Muscle layer of colon (tissue), 2 donors: ENCODE results near the gene CISD3.

Experiments
- H3K27ac ChIP-seq: one replicate; pipeline ENCODE4 v1.7.0; 2013; ENCODE audit warnings: low read depth, mild to moderate bottlenecking, low read length, moderate library complexity
- H3K27me3 ChIP-seq, 2 donors: one replicate each; pipeline ENCODE4 v1.7.0; 2013; ENCODE audit warnings: low read length in 2 of 2, mild to moderate bottlenecking in 2 of 2; ENCODE audit not compliant: insufficient read depth in 2 of 2, control insufficient read depth in 1 of 2
- H3K36me3 ChIP-seq: one replicate; pipeline ENCODE4 v1.7.0; 2013; ENCODE audit warnings: mild to moderate bottlenecking, low read length; ENCODE audit not compliant: insufficient read depth
- H3K4me1 ChIP-seq: one replicate; pipeline ENCODE4 v1.7.0; 2013; ENCODE audit warnings: mild to moderate bottlenecking, low read length; ENCODE audit not compliant: insufficient read depth
- H3K4me3 ChIP-seq, 2 donors: one replicate each; pipeline ENCODE4 v1.7.0; 2013; ENCODE audit warnings: low read length in 2 of 2, low read depth in 1 of 2, mild to moderate bottlenecking in 1 of 2, moderate library complexity in 1 of 2
- H3K9ac ChIP-seq: one replicate; pipeline ENCODE4 v1.7.0; 2013; ENCODE audit warnings: low read length
- H3K9me3 ChIP-seq: one replicate; pipeline ENCODE4 v1.7.0; 2013; ENCODE audit warnings: mild to moderate bottlenecking, low read length
- donor health status: abdominal sarcoma.
- donor health status: Adenocarcinoma of cecum.

CISD3 gene

DNA sequence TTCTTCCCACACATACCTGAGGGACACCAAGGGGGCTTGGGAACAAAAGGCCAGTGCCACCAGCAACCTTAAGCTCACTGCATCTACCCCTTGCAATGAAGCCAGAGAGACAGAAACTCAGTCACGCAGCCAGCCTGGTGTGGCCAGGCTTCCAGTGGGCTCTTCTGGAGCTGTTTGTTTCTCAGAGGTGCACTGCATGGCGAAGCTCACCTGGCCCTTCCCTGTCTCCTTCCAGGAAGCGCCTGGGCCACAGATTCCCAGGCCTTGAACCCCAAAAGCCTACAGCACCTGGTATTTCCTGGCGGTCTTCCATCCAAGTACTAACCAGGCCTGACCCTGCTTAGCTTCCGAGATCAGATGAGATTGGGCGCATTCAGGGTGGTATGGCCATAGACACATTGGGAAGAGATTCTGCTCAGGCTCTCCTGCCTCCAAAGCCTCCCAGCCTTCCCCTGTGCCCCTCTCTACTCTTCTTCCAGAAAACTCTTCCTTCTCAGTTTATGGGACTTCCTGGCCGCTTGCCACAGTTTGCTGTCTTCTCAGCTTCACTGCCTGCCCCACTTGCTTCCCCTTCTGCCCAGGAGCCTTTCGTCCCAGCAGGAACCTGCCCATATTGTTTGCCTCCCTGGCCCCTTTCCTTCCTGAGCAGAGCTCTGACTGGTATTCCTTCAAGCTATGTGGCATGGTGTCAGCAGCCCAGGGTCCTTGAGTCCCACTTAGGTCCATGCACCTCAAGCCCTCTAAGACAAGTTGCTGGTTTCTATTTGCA is 1.6 kb downstream of the CISD3 start:
- Histone ChIP-seq H3K4me1 (peaks cover 43% of the 10 kb centered on the region), H3K36me3 (peaks cover 26% of the 10 kb centered on the region), H3K9ac (peak overlapping the region; percentile 77), H3K27ac (peak overlapping the region; percentile 84), H3K9me3 (no peaks in the 10 kb centered on the region), H3K4me3 (peak overlapping the region in 1 of 2 donors; percentile 80), H3K27me3 (no peaks in the 10 kb centered on the region)

DNA sequence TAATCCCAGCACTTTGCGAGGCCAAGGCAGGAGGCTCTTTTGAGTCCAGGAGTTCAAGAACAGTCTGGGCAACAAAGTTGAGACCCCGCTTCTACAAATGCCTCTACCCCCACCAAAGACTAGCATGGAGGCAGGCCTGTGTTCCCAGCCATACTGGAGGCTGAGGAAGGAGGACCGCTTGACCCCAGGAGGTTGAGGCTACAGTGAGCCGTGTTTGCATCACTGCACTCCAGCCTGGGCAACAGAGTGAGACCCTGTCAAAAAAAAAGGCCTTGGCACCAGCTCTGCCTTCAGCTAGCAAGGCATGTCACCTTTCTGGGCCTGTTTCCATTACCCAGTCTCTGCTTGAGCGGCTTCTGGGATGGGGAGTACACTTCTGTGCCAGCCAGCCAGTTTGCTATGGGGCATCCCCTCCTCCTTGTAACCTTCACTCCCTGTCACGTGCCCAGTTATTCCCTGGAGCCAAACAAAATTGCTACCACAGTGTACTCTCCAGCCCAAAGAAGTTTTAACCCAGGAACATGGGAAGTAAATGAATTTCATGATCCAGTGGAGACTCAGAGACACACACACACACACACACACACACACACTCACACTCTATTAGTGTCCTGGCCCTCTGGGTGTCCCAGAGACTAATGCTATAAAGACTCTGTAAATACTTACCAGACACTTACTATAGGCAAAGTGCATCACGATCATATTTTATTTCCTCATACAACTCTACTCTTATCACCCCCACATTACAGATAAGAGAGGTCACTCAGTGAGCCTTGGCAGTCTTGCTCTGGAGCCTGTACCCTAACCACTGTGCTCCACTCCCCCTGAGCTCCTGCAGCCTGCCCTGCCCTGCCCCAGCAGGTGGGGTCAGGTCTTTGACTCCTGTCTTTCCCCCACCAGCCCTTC is 2.5 kb downstream of the CISD3 start:
- H3K27me3 ChIP-seq = no peaks in the 10 kb centered on the region
- H3K9ac ChIP-seq = no peak overlapping the region
- H3K4me1 ChIP-seq = peaks cover 43% of the 10 kb centered on the region
- H3K4me3 ChIP-seq = no peak overlapping the region
- peaks cover 26% of the 10 kb centered on the region for H3K36me3 ChIP-seq
- no peaks in the 10 kb centered on the region for H3K9me3 ChIP-seq
- no peak overlapping the region for H3K27ac ChIP-seq

DNA sequence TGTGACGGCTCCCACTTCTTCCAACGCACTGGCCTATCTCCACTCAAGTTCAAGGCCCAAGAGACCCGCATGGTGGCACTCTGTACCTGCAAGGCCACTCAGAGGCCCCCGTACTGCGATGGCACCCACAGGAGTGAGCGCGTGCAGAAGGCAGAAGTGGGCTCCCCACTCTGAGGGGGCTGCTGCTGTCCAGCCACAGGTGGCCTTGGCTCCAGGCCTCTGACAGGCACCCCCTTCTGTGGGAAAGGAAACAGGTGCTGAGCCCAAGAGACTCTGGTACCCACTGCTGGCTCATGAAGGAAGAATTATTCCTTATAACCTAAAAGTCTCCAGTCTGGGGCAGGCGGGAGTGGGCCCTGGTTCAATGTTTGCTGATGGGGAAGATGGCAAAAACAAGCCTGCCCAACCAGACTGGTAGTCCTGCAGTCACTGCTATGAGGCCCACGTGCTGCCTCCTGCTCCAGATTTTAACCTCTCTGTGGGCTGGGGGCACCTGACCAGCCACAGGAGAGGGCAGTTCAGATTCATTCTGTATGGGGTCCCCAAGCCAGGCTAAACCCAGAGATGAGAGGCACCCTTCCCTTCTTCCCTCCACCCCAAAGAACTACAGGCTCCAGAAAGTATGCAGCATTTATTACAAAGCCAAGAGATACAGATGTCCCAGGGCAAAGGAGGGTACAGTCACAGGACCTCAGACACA is 3.3 kb downstream of the CISD3 start:
- Histone ChIP-seq H3K36me3 (peaks cover 28% of the 10 kb centered on the region), H3K4me1 (peaks cover 42% of the 10 kb centered on the region), H3K27ac (no peak overlapping the region)

DNA sequence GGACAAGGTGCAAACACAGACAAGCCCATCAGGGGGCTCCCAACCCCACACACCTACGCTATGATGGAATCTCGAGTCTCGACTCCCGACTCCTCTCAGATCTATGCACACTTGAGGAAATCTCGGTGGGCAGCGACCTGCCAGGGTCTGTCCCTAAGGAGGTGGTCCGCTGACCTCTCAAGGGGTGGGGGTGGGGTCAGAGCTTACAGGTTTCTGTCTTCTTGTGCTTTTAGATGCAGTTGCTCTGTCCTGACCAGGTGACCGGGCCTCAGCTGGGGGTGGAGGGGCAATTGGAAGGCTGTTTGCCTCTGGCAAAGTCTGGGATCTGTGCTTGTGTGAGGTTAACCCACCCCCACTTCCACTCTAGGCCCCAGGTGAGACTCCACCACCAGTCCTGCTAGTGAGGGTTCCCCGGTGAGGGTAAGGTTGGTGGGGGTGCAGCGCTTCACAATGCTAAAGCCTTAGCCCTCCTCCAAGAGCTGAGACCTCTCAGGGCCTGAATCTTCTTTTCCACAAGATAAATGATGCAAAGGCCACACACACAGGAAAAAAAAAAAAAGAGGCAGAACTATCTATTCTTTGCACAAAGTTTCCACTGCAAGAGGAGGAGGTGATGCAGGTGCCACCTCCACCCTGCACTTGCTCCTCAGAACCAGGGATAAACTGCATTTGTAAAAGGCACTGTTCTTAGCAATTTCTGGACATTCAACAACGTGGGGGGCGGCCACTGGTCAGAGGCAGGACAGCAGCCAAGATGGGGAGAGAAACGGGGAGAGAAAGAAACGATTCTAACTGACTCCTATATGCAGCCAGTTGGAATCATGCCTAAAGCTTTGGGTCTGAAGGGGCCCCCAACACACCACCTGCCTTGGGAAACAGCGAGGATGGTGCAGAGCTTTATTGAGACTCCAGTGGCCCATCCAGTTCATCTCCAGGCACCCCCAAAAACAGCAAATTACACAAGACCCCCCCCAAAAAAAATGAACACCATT is 4.1 kb downstream of the CISD3 start:
- Histone ChIP-seq H3K4me3 (no peak overlapping the region), H3K9ac (no peak overlapping the region), H3K36me3 (peaks cover 36% of the 10 kb centered on the region), H3K27ac (no peak overlapping the region), H3K4me1 (peaks cover 33% of the 10 kb centered on the region), H3K27me3 (no peaks in the 10 kb centered on the region), H3K9me3 (no peaks in the 10 kb centered on the region)

More for the DNA sequence above, 3.3 kb downstream of the CISD3 start:
- Histone ChIP-seq H3K9me3 (no peaks in the 10 kb centered on the region), H3K4me3 (no peak overlapping the region), H3K27me3 (no peaks in the 10 kb centered on the region), H3K9ac (no peak overlapping the region)

DNA sequence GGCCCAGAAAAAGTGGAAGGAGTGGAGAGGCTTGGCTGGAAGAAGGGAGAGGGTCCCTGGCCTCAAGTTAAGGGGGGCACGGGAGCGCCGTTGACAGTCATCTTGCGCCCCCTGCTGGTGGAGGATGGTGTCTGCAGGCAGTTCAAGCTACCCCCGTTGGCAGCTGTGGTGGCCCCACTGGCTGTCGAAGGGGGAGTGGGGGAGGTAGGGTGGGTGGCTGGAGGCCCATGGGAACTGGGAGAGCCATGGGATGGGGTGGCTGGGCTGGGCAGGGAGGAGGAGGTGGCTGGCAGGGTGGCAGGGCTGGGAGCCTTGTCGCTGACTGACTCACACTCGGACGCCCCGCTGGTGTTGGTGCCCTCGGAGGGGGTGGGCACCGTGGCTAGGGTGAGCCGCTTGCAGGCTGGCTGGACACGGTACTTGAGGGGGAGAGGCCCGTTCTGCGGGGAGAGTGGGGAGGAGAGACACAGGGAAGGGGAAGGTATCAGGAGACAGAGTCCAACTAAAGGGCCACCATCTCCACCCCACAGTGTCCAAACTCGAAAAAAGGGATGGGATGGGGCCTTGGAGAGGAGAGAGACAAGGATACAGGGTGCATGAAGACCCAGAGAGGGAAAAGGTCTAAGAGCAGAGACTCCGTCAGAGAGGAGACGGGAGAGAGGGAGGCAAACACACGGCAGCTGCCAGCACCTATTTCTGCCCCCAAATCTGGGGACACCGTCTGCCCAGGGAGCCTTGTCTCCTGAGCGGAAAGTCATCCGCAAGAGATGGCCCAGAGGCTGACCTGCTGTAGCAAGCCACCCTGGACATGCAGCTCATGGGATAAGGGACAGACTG is 5.2 kb downstream of the CISD3 start:
- Histone ChIP-seq H3K4me1 (peaks cover 29% of the 10 kb centered on the region), H3K36me3 (peaks cover 43% of the 10 kb centered on the region), H3K4me3 (no peak overlapping the region), H3K9ac (no peak overlapping the region), H3K27me3 (no peaks in the 10 kb centered on the region), H3K9me3 (no peaks in the 10 kb centered on the region), H3K27ac (no peak overlapping the region)

DNA sequence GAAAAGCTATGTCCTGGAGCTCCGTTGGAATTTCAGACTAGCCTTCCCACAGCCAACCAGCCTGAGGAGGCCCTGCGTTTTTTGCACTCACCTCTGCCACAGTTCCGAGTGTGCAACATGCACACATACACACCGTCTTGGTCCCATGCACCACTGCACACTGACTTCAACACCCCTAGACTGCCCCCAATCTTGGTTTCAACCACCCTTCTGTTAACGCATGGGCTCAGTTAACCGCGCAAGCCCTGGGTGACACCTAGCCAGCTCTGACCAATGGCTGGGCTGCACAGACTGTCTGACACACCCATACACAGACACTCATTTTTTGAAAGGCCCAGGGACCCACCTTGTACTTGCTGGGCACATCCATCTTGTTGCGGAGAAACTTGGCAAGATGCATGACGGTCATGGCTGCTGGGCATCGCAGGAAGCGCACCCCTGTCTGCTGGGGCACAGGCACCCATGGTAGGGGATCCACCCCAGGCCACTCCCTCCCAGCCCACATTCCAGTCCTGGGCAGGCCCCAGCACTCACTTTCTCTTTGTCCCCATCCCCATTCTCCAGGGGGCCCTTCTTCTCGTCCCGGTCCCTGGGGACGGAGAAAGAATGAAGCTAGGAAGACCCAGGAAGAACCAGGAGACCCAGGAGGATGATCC is 8.0 kb downstream of the CISD3 start:
- no peaks in the 10 kb centered on the region for H3K27me3 ChIP-seq
- H3K9ac ChIP-seq = no peak overlapping the region
- no peaks in the 10 kb centered on the region for H3K9me3 ChIP-seq
- no peak overlapping the region for H3K27ac ChIP-seq
- H3K4me1 ChIP-seq = peaks cover 30% of the 10 kb centered on the region
- no peak overlapping the region for H3K4me3 ChIP-seq
- peaks cover 43% of the 10 kb centered on the region for H3K36me3 ChIP-seq

DNA sequence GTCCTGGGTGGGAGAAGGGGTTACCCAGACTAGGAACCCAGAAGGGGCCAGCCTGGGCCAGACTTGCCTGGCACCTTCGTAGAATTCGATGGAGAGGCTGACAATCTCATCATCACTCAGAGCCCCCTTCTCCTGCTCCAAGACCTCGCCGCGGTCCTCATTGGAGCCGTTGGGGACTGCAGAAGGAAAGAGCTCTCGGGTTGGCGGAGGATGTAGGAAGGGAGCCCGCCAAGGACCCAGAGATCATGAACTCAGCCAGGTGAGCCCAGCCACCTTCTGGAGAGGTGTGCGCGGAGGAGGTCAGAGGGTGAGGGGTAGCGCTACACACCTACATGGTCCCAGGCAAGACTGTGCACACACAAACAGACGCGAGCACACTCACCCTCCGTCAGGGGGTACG is 8.5 kb downstream of the CISD3 start:
- H3K9ac ChIP-seq = no peak overlapping the region
- H3K4me1 ChIP-seq = peaks cover 30% of the 10 kb centered on the region
- no peaks in the 10 kb centered on the region for H3K9me3 ChIP-seq
- H3K27me3 ChIP-seq = no peaks in the 10 kb centered on the region
- no peak overlapping the region for H3K27ac ChIP-seq
- H3K36me3 ChIP-seq = peaks cover 37% of the 10 kb centered on the region
- no peak overlapping the region for H3K4me3 ChIP-seq

DNA sequence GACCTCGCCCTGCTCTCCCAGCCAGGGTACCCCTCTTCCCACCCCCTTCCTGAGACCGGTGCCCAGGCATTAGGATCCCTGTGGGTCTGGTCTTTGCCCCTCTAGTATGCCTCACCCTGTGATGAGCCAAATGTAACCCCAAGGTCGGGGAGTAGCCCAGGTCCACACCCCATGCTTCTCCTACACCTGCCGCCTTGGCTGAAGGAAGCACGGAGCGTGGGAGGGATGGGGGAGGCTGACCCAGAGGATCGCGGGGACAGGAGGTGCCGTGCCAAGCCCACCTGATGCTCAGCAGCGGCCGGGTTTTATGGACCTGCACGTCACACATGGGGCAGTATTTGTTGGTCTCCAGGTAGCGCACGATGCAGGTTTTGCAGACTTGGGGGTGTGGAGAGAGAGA is 9.2 kb downstream of the CISD3 start:
- Histone ChIP-seq H3K9me3 (no peaks in the 10 kb centered on the region), H3K27me3 (no peaks in the 10 kb centered on the region), H3K4me1 (peaks cover 30% of the 10 kb centered on the region), H3K27ac (no peak overlapping the region), H3K4me3 (no peak overlapping the region), H3K9ac (no peak overlapping the region), H3K36me3 (peaks cover 32% of the 10 kb centered on the region)

DNA sequence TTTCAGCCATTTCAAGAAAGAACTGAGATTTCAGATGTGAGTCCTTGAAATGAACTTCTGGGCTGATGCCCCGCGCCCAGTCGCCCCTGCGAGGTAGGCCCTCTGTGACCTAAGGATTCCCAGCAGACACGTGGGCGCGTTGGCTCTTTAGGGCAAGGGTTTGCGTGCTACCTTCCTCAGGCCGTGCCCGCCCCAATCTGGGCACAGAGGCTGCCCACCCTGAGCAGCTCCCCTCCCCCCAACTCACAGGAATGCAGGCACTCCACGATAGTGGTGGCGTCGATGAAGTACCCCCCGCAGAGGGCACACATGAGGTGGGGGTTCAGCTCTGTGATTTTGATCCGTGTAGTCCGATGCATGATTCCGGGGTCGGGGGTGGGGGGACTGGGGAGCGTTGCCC is 9.9 kb downstream of the CISD3 start:
- Histone ChIP-seq H3K9ac (no peak overlapping the region), H3K4me1 (peaks cover 29% of the 10 kb centered on the region), H3K27ac (no peak overlapping the region), H3K9me3 (no peaks in the 10 kb centered on the region), H3K27me3 (no peaks in the 10 kb centered on the region), H3K36me3 (peaks cover 28% of the 10 kb centered on the region), H3K4me3 (no peak overlapping the region)
